ENCODE results near the gene GBX2.

The GBX2 gene

DNA sequence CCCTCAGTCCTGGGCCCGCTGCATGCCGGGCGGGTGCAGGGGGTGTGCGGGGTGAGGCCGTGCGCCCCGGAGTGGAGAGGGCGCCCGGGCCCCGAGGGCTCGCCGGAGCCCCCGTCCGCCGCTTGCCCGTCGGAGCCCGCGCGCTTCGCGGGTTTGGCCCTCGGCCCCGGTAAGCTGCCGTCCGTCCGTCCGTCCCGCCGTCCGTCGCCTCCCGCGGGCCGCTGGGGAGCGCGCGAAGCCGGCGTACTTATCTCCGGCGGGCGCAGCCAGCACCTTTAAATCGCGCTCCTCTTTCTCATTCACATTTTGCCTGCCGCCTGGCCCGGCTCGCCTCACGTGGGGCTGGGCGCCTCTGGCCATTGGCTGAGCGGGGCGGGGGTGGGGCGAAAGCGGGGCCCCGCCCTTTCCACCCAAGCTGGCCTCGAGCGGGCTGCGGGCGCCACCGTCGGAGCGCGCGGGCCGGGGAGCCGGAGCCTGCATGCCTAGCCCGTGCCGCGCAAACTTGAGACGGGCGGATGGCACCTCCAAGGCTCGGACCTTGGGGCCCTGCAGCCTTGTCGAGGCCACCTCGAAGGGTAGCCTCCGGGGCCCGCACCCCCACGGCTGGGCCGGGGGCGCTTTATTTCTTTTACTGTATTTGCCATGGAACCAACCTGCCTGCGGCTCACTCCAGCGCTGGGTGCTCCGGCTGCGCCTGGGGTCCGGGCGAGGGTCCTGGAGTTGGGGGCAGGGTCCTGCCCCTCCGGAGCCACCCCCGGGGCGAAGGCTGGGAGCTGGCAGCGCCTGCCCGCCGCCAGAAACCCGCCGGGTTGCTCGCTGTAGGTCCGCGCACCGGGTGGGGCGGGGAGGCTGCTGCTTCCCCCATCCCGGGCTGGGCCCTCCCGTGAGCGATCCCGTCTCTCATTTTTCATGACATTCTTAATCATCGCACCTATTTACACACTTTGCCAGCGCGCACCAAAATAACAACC, at the start of gene GBX2:
Gene GBX2 (minus strand): TSS at position 277 of the 971 bp plus-strand sequence. CDS start 415 bp downstream, outside the sequence.
- peak; percentile 81 to 88 for DNase-seq

DNA sequence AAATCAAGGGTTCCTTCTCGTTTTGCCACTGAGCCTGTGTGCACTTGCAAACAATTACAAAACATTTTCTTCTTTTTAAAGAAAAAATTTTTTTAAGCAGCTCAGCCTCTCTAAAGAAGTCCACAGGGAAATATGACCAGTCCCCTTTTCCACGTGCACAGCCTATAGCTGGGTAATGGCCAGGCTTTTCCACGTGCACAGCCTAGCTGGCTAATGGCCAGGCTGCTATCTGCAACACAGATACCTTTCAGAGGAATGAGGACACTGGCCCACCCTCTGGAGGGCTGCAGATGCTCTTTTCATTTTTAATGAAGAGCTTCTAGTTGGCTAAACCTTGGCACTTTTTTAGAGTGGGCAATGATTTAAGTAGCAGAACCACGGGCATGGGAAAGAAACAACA, 49.7 kb upstream of the GBX2 start:
- DNase-seq = no peak

DNA sequence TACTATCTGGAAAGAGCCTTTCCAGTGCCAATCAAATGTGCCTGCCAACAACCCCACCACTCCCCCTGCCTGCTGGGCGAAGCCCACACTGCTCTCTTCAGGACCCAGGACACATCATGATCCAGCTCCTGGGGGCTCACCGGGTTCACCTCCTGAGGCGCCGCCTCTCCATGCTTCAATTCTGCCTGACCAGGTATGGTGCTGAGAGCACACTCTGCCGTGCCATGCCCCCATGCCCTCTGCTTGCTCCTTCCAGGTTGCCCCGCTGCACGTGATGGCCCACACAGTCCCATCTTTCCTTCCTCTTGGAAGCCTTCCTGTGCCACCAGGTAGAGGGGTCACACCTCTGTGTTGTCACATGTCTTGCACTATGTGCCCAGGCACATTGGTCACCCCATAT, 48.5 kb upstream of the GBX2 start:
- DNase-seq = no peak

DNA sequence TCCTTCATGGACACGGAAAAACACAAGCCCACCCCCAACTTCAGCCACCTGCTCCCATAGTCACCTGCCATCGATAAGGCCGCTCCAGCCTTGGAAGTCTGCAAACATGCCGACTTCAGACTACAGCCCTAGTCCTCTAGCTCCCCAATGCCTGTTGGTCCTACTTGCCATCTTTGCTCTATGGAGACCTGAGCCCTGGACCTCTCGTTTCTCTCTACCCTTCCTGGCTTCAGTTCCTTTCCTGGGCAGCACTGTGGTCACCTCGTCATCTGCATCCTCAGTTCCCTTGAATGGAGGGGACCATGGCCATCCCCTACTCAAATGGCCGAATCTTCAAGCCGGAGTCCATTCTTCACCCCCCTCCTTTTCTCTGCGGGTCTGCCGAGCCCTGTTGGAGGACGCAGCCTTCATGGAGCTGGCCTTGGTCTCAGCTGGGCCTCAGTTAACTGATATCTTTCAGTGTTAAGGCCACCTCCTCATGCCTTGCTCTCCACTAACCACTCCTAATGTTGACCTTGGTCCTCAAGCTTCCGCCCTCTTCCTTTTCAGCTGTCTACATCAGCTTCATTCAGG, 47.7 kb upstream of the GBX2 start:
- peak in 1 of 2 experiments; percentile 56 for DNase-seq

DNA sequence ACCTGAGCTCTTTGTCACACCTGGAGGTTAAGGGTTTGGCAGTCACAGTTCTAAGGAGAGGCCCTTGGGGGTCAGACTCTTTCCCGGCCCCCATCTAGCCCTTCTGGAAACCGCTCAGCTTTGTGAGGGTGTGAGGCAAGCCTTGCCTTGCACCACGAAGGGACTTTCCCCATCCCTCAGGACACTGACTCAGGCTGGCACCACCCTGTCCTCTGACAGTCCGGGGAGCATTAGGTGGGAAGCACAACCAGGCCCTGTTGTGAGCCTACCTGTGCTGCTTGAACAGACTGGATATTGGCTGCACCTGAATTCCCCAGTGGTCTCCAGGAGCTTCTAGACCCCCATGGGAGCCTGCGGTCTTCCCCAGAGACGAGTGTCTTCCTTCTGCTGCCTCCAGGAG, 47.0 kb upstream of the GBX2 start:
- no peak for DNase-seq

DNA sequence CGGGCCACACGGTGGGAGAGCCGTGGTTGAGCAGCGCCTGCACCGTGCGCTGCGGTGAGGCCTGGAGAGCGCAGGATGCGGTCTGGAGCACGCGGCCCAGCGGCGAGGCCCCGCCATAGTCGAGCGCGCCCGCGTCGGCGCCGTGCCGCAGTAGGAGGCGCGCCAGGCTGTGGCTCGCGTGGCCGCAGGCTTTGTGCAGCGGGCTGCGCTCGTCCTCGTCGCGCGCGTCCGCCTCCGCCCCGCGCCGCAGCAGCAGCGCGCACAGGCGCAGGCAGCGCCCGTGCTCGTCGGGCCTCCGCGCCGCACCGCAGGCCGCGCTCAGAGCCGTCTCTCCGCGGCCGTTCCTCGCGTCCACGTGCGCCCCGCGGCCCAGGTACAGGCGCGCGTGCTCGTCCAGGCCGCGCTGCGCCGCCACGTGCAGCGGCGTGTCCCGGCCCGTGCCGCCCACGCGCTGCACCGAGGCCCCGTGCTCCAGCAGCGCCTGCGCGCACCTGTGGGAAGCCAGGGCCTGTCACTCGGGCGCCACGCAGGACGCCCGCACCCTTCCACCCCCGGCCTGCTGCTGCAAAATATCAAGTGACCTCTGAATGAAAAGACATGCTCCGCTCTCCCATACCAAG, 46.3 kb upstream of the GBX2 start:
- no peak for DNase-seq

DNA sequence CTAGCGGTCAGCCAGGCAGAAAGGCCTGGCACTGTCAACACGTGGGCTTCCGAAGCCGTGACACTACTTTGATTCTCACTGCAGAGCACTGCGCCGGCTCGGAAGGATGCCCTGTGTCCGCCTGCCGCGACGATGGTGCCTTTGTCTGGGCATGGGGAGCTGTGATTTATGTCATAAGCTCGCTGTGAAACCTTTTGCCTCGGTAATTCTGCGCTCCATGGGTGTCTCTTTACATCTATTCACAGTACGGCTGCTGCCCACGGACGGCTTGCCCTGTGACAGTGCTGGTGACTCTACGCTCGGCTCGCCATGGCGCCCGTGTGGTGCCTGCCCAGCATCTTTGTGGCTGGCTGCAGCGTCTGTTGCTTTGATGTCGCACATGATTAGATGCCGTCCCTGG, 43.1 kb upstream of the GBX2 start:
- no peak for DNase-seq

DNA sequence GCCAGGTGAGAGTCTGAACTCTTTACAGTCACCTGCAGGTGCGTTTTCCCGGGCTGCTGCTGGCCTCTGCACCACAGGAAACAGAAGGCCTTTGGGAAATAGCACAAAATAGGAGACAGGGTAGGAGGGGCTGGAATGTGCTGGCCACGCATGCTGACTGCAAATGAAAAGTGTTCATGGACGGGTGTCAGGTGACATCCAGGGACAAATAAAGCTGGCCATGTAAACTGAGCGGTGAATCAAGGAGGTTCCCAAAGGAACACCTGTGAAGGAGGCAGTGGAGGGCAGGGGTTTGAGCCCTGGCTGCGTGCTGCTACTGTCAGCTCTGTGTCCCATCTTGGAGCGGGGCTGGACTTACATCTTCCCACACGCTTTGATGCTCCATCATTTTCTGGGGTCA, 42.4 kb upstream of the GBX2 start:
- DNase-seq = no peak

DNA sequence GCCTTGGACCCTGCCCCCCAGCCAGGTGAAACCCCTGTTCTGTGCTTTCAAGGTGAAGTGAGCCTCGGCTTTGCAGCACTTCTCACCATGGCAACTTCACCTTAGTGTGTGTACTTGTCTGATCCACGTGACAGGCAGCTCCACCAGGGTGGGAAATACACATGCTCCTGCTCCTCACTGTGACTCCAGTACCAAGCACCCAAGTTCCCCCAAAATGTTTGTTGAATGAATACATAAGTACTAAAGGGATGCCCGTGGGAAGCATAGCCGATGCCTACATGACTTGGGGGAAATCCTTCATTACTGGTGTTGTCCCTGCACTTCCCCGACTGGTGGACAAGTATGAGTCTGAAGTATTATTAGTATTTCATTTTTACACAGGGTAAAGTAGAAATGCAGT, 41.8 kb upstream of the GBX2 start:
- no peak for DNase-seq

DNA sequence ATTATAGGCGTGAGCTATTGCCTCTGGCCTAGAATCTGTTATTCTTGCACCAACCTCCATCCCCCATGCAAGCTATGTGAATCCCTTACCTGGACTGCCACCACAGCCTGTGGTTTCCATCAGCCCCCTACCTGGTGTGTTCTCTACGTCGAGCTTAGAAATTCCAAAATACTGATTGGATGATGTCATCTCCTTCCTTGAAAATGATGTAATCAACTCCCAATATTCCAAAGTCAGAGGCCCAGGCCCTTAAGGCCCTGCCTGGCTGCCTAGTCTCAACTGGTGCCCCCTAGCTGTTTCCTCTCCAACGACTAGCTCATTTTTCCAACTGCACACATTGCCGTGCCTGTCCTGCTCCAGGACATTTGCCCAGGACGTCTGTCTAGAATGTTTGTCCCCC, 41.3 kb upstream of the GBX2 start:
- DNase-seq = no peak

DNA sequence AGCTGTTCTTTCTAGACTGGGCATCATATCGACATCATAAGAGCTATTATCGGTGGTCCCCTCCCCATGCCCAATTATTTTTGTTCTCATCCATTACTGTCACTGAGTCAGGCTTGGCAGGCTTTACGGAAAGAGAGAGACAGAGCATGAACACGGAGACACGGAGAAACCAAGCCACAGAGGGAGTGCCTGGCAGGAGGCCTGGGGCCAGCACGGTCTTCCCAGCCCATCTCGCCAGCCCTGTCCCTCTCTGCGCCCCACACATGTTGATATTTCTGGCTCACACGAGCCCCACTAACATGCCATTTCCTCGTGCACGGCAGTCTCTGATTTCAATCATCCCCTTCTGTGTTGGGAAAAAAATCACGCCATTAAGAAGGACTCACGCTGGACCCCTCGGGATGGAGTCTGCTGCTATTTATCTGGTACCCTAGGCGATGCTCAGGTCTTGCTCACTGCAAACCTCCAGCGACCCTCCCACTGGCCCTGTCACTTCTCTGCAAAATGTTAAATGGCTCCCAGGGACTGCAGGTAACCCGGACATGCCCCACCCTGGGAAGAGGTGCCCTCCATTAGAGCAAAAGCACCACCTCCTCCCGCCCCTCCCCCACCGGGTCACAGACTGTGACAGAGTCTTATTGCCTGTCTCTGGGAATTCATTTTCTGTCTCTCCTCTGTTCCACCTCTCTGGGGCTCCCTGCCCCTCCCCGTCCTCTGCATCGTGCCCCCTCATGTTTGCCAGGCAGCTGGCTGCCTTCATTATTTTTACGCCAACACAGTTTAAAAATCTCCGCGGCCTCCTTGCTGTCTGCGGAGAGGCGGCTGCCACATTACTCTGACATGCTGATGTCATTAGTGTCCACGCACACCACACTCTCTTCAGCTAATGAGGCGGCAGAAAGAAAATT, 40.1 kb upstream of the GBX2 start:
- DNase-seq = no peak

DNA sequence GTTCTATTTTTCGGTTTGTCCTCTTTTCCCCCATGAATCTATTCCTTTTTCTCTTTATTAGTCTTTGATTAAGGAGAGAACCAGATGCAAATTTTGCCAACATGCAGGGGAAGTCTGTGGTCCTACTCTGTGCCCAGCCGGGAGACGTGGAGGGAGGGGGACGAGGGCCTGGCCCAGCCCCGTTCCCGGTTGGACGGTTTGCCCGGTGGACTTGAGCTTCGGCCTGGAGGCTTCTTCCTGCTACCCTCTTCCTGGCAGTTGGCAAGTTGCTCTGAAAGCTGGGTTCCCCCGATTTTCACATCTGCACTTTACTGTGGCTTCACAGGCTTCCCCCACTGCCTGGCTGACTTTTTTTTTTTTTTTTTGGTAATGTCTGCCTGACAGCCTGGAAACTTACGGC, 39.3 kb upstream of the GBX2 start:
- DNase-seq = no peak

DNA sequence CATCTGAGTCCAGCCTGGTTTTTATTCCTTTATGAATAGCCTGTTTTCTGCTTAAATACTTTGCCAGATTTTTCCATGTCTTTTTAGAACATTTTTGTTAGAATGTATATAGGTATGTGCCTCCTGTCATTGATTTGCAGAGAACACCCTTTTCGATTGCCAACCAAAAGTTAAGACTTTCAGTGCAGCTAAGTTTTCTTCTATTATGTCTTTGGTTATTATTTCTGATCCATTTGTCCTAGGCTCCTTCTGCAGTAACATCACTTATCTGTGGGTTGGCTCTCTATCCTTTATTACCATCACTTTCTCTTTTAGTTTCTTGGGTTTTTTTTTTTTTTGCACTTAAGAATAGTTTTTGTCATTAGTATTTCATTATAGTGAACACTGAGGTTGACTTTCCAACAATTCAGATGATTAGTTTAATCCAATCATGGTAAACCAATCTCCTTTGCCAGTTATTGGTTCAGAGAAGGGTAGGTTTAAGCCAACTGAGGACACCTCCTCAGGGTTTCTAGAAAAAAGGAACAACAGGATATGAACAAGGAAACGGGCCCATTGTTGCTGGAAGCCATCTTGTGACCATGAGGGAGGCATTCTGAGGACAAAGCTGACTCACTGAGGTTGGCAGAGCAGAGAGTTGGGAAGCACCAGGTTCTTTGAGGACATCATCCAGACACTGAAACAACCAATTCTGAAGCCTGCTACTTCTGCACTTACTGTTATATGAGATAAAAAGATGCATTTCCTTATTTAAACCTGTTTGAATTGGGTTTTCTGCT, 37.9 kb upstream of the GBX2 start:
- DNase-seq = no peak

DNA sequence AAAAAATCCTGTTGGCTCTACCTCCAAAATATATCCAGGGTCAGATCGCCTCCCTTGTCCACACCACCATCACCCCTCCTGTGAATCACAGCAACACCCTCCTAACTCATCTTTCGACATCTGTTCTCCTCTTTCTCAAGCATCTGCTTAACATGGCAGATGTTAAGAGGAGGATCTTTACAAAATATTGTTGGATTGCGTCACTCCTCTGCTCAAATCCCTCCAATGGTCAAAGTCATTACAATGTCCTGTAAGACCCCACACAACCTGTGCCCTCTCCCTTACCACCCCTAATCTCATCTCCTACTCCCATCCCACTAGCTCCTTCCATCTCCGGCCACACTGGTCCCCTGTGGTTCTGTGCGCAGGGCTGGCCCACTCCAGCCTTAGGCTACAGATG, 36.8 kb upstream of the GBX2 start:
- DNase-seq = no peak

DNA sequence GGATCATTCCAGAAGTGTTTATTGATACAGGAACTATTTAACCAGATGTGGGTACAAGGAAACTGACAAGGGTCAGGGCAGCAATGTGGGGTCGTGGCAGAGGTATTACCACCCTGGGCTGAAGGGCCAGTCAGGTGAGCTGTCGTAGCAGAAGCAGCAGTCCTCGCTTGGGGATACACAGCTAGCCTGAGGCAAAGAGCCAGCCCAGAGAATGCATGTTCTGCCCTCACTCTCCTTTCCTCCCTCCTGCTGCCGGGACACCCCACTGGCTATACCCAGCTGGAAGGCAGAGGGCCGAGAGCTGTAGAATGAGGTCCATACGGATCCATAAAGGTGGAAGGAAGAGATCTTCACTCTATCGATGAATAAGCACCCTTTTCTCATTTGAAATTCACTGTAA, 32.2 kb upstream of the GBX2 start:
- DNase-seq = no peak

DNA sequence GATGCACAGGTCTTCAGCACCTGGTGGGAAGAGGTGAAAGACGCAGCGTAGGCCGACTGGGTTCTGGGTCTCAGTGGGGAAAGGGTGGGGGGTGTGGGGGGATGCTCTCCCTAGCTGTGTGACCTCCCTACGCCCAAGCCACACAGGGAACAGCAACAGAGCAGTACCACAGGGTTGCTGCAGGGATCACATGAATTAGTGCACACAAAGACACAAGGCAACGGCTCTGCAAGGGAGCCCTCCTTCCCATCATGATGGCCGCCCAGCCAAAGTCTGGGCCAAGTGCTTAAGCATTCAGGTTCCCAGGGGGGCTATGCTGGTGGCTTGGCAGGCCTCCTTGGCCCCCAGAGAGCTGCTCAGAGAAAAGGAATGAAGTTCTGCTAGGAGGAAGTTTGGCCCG, 28.2 kb upstream of the GBX2 start:
- no peak for DNase-seq

DNA sequence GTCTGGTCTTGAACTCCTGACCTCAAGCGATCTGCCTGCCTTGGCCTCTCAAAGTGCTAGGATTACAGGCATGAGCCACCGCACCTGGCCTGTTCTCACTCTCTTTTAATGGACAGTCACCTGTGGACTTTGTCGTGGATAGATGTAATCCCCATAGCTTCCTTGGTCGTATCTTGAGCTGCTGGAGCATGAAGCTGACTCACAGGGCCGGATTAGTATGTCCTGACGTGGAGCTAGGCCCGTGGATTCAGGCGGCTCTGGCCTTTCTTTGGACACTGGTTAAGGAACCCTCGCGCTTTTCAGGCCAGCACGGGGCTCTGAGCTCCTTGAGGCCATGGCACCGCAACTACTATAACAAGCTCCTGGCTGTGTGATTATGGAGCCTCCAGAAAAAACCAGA, 27.5 kb upstream of the GBX2 start:
- DNase-seq = no peak

DNA sequence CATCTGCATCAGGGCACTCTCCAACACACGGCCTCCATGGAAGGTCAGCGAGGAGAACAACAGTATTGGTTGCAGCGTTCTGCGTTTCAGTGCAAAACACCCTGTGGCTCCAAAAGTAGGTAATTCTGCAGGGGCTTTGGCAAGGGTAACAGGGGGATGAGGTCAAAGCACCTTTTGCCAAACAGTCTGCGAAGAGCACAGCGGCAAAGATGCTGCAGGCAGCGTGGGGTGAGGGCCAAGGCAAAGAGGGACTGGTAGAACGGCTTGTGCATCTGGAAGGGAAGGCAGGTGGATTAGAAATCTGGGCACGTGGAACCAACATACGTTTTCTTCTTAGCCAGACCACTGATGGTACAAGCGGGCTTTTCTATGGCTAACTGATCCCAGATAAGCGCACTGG, 26.6 kb upstream of the GBX2 start:
- no peak for DNase-seq

DNA sequence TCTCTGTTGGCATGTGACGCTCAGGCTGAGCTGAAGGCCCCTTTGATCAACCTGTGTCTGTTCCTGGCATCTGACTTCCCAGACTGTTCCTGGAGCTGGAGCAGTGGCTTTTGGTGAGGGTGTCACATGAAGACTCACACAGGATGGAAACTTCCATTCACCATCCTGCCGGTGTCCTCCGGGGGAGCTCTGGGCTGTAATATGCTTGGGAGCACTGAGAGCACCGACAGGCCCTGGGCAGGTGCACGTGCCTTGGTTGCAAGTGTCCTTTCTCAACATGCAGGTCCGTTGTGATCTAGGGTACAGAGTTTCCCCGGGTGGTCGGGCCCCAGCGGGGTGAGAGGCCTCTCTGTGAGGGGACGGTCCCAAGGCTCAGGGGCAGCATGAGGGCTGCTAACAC, 24.8 kb upstream of the GBX2 start:
- DNase-seq = no peak

DNA sequence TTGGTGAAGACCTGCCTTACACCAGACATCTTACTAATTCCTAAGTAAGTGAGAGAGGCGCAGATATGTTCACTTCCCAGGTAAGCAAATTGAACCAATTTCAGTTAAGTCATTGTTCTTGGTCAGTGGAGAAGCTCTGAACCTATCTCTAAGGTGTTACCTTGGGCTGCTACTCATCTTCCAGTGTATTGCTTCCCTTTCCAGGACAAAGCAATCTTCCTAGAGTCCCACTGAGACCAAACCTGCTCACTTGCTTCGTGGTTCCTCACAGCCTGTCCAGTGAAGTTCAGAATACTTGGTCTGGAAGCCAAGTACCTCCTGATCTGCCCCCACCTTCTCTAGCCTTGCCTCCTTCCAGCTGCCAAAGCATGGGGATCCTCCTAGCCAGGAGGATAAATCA, 22.5 kb upstream of the GBX2 start:
- DNase-seq = no peak

DNA sequence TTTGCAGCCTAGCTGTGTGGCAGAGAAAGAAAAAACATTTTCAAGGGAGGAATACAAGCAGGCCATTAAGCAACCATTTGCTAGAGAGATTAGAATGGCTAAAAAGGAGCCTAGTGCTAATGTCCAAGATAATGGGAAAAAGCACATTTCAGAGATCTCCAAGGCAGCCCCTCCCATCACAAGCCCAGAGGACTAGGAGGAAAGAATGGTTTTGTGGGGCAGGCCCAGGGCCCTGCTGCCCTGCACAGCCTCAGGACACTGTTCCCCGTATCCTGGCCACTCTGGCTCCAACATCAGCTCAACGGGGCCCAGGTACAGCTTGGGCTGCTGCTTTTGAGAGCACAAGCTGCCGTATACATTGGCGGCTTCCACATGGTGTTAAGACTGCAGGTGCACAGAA, 16.5 kb upstream of the GBX2 start:
- DNase-seq = no peak

DNA sequence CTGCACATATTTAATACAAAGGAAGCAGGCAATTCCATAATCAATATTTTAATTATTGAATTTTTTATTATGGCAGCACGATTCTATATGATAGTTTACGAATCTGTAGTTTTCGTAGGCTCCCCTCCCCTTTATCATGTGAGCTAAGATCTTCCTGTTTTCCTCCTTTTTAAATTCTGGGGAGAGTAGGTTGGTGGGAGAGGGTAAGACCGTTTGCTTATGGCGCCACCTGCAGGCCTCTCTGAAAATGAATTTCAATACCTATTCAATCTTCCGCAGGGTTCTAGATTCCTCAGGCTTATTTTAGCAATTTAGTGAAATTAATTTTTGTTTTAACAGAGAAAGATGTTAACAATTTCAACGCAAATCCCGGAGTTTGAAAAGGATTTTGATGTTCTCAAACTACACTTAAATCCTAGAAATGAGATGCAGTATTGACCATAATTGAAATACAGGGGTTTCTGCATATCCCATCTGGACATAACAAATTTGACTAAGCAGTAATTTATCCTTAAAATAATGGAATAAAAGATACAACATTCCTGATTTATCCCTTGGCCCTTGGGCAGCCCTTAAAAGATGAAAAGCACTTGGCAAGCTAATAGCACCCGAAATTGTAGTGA, 12.8 kb upstream of the GBX2 start:
- DNase-seq = peak; percentile 43 to 51

Measured in SHP77 (cell line).